GM12891 (cell line): ENCODE results near the gene GLIPR2.

Experiments used
- PAX5 ChIP-seq: IDR thresholded peaks from 2 replicates; pipeline ENCODE4 v1.6.1; 2011; ENCODE audit warnings: low read length, moderate library complexity, mild to moderate bottlenecking; ENCODE audit not compliant: insufficient read depth, severe bottlenecking
- POLR2A ChIP-seq: IDR thresholded peaks from 2 replicates; pipeline ENCODE4 v1.6.1; 2011; ENCODE audit warnings: low read depth, low read length, control low read depth
- POLR2AphosphoS5 ChIP-seq: IDR thresholded peaks from 2 replicates; pipeline ENCODE4 v1.6.1; 2011; ENCODE audit warnings: low read depth, low read length, control low read depth
- POU2F2 ChIP-seq: IDR thresholded peaks from 2 replicates; pipeline ENCODE4 v1.6.1; 2011; ENCODE audit warnings: low read depth, mild to moderate bottlenecking, control low read depth, low read length, moderate library complexity
- SPI1 ChIP-seq: IDR thresholded peaks from 2 replicates; pipeline ENCODE4 v1.6.1; 2011; ENCODE audit warnings: low read depth, low read length, control low read depth
- TAF1 ChIP-seq: IDR thresholded peaks from 2 replicates; pipeline ENCODE4 v1.6.1; 2011; ENCODE audit warnings: low read depth, low read length, control low read depth

GRCh38 chr9:36113999-36114398, 22.5 kb upstream of the GLIPR2 start:
- TF ChIP-seq POLR2AphosphoS5 (no peak), POLR2A (no peak), SPI1 (no peak), TAF1 (no peak), POU2F2 (no peak), PAX5 (no peak)
